Esophagus muscularis mucosa (tissue), 3 donors: ENCODE data around the gene CCDC78.

Source experiments
- CTCF ChIP-seq, 3 experiments: fragments of 200-600 bp in 2 of 3; fragments of 450-650 bp in 1 of 3; sonication (generic) in 2 of 3; IDR thresholded peaks; one replicate each; pipeline ENCODE4 v1.5.1; 2017 to 2019; ENCODE audit warnings: antibody characterized with exemption in 3 of 3, mild to moderate bottlenecking in 2 of 3, moderate library complexity in 1 of 3
- POLR2AphosphoS5 ChIP-seq, 2 donors: sonication (generic); formaldehyde crosslinking; IDR thresholded peaks; one replicate each; pipeline ENCODE4 v1.6.1; 2017; ENCODE audit warnings: antibody characterized with exemption in 2 of 2

DNA sequence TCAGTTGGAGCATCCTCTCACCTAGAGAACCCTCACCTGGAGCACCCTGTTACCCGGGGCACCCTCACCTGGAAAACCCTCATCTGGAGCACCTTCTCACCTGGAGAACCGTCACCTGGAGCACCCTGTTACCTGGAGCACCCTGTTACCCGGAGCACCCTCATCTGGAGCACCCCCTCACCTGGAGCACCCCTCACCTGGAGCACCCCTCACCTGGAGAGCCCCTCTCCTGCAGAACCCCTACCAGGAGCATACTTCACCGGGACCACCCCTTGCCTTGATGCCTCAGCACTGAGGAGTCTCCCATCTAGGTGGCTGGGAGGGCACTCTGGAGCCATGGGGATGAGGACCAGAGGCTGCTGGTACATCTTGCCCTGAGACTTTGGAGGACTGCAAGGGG is 17.3 kb downstream of the CCDC78 start:
- no peak for TF ChIP-seq POLR2AphosphoS5 (IDR thresholded peaks at IDR 0.05)
- TF ChIP-seq CTCF (IDR thresholded peaks at IDR 0.05): no peak
